ENCODE measurements around the gene KCNJ6. TPM values are rescaled to one million over a fixed set of nuclear protein-coding genes. Genes with fewer than 3 reads are reported as not detected.

KCNJ6 gene
- total and polyA plus RNA-seq, 4 donors, result 0.16 TPM; not detected in 3

- intact Hi-C loops (cut with DNase I), result no loop called here
- no peak overlapping the region for H3K4me3 ChIP-seq (ENCODE audit: low read length in 2 of 2)
- ATAC-seq (ENCODE audit: low FRiP score) (no peak), DNase-seq (no peak)
- no peaks in the 10 kb centered on the region for H3K9me3 ChIP-seq (ENCODE audit: control insufficient read depth, low read length)
- H3K27me3 ChIP-seq (ENCODE audit: control insufficient read depth in 1 of 2, insufficient read depth in 2 of 2, low read length in 1 of 2), result no peaks in the 10 kb centered on the region
- H3K4me1 ChIP-seq (ENCODE audit: control insufficient read depth in 1 of 2, insufficient read depth in 2 of 2, low read length in 2 of 2), result no peaks in the 10 kb centered on the region
- WGBS, 2 donors, result 76% methylated on average over 15 of the region's 15 CpGs
- no peaks in the 10 kb centered on the region for H3K36me3 ChIP-seq (ENCODE audit: control insufficient read depth in 1 of 2, insufficient read depth in 2 of 2, low read length in 1 of 2)
- no peak overlapping the region for H3K27ac ChIP-seq (ENCODE audit: low read depth in 1 of 2, low read length in 2 of 2)
These were observed 135.0 kb downstream of the KCNJ6 start for GRCh38 chr21:37780991-37781983.

DNA sequence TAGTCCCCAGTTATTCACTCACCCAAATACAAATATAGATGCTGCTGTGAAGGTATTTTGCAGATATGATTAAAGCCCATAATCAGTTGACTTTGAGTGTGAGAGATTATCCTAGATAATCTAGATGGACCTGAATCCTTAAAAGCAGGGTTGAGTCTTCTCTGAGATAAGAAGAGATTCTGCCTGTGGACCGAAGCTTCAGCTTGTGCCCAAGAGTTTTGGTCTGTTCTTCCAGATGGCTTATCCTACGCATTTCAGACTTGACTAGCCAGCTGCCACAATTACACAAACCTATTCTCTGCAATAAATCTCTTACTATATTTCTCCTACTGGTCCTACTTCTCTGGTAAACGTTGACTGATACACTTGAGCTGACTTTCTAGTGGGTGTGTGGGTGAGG, 145.1 kb downstream of the KCNJ6 start:
- H3K9me3 ChIP-seq (ENCODE audit: control insufficient read depth, low read length), result no peaks in the 10 kb centered on the region
- H3K36me3 ChIP-seq (ENCODE audit: control insufficient read depth in 1 of 2, insufficient read depth in 2 of 2, low read length in 1 of 2), result no peaks in the 10 kb centered on the region
- H3K27me3 ChIP-seq (ENCODE audit: control insufficient read depth in 1 of 2, insufficient read depth in 2 of 2, low read length in 1 of 2), result no peaks in the 10 kb centered on the region
- H3K4me1 ChIP-seq (ENCODE audit: control insufficient read depth in 1 of 2, insufficient read depth in 2 of 2, low read length in 2 of 2), result no peaks in the 10 kb centered on the region
- H3K27ac ChIP-seq (ENCODE audit: low read depth in 1 of 2, low read length in 2 of 2), result no peak overlapping the region
- intact Hi-C loops (cut with DNase I), result no loop called here
- WGBS, 2 donors, result 75 to 77% methylated on average over 3 of the region's 3 CpGs
- ATAC-seq (ENCODE audit: low FRiP score) (no peak), DNase-seq (no peak)
- no peak overlapping the region for H3K4me3 ChIP-seq (ENCODE audit: low read length in 2 of 2)

DNA sequence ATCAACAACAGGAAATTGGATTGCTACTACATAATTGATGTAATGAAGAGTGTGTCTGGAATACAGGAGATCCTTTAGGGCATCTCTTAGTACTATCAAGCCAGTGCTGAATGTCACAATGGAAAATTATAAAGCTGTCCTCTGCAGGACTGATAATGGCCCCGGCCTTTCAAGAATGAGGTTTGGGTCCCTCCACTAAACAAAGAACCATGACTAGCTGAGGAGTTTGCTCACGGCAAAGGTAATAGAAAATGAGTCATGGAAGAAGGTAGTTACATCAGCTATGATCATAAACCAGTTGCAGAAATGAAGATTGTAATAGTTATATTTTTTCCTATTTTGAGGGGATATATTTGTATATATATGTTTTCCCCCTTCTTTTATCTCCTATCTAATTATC, 145.8 kb downstream of the KCNJ6 start:
- Histone ChIP-seq H3K4me3 (ENCODE audit: low read length in 2 of 2) (no peak overlapping the region), H3K27me3 (ENCODE audit: control insufficient read depth in 1 of 2, insufficient read depth in 2 of 2, low read length in 1 of 2) (no peaks in the 10 kb centered on the region), H3K27ac (ENCODE audit: low read depth in 1 of 2, low read length in 2 of 2) (no peak overlapping the region), H3K9me3 (ENCODE audit: control insufficient read depth, low read length) (no peaks in the 10 kb centered on the region), H3K4me1 (ENCODE audit: control insufficient read depth in 1 of 2, insufficient read depth in 2 of 2, low read length in 2 of 2) (no peaks in the 10 kb centered on the region), H3K36me3 (ENCODE audit: control insufficient read depth in 1 of 2, insufficient read depth in 2 of 2, low read length in 1 of 2) (no peaks in the 10 kb centered on the region)
- intact Hi-C loops (cut with DNase I), result no loop called here
- no peak for DNase-seq
- no peak for ATAC-seq (ENCODE audit: low FRiP score)
- WGBS, 2 donors, result 78 to 89% methylated on average over 2 of the region's 2 CpGs

DNA sequence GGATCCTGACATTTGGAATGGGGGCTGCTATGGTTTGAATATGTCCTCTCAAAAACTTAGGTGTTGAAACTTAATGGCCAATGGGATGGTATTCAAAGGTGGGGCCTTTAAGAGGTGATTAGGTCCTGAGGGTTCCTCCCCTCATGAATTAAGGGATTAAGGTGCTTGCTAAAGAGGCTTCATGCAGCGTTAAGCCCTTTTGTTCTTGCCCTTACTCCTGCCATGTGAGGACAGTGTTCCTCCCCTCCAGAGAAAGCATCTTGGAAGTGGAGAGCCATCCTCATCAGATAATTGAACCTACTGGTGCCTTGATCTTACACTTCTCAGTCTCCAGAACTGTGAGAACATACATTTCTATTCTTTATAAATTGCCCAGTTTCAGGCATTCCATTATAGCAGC, 146.6 kb downstream of the KCNJ6 start:
- ATAC-seq (ENCODE audit: low FRiP score) (no peak), DNase-seq (no peak)
- intact Hi-C loops (cut with DNase I), result no loop called here
- Histone ChIP-seq H3K36me3 (ENCODE audit: control insufficient read depth in 1 of 2, insufficient read depth in 2 of 2, low read length in 1 of 2) (no peaks in the 10 kb centered on the region), H3K9me3 (ENCODE audit: control insufficient read depth, low read length) (no peaks in the 10 kb centered on the region), H3K4me1 (ENCODE audit: control insufficient read depth in 1 of 2, insufficient read depth in 2 of 2, low read length in 2 of 2) (no peaks in the 10 kb centered on the region), H3K27me3 (ENCODE audit: control insufficient read depth in 1 of 2, insufficient read depth in 2 of 2, low read length in 1 of 2) (no peaks in the 10 kb centered on the region), H3K4me3 (ENCODE audit: low read length in 2 of 2) (no peak overlapping the region), H3K27ac (ENCODE audit: low read depth in 1 of 2, low read length in 2 of 2) (no peak overlapping the region)
- 23 to 63% methylated on average over 1 of the region's 1 CpG for WGBS, 2 donors

DNA sequence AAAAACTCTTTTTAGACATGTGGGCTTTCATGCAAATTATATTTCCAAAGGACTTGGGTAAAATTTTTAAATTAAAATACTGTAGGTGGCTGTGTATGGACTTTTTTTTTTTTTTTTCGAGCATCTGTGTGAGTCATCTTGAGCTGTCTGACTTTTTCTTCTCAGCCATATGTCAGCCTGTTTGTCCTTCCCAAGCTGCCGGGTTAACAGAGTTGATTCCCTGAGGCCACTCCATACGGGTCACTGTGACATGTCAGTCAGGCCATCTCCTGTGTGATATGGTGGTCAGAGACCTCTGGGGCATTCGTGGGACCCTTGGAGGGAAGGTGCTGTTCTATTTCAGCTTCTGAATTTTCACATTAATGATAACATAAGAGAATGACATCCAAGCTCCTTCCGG, 148.3 kb downstream of the KCNJ6 start:
- intact Hi-C loops (cut with DNase I), result no loop called here
- ATAC-seq (ENCODE audit: low FRiP score), result no peak
- DNase-seq, result no peak
- Histone ChIP-seq H3K36me3 (ENCODE audit: control insufficient read depth in 1 of 2, insufficient read depth in 2 of 2, low read length in 1 of 2) (no peaks in the 10 kb centered on the region), H3K4me1 (ENCODE audit: control insufficient read depth in 1 of 2, insufficient read depth in 2 of 2, low read length in 2 of 2) (no peaks in the 10 kb centered on the region), H3K27ac (ENCODE audit: low read depth in 1 of 2, low read length in 2 of 2) (no peak overlapping the region), H3K27me3 (ENCODE audit: control insufficient read depth in 1 of 2, insufficient read depth in 2 of 2, low read length in 1 of 2) (no peaks in the 10 kb centered on the region), H3K4me3 (ENCODE audit: low read length in 2 of 2) (no peak overlapping the region), H3K9me3 (ENCODE audit: control insufficient read depth, low read length) (no peaks in the 10 kb centered on the region)
- WGBS, 2 donors, result 41 to 52% methylated on average over 5 of the region's 5 CpGs

DNA sequence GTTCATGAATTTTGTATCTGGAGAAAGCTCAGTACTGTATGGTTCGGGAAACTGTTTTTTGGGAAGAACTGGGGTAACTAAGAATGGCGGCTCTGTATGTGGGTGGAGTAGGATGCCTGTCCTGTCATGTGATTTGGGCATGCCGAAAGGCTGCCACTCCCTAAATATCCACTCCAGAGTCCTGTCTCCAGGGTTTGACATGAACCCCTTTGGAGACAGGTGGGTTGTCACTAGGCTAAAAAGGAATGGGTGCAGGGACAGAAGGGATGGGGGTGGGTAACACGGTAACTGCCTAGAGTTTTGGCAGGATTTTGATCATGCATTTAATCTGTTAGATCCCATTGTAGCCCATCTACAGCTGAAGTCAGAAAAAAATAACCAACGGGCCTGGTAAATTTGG, 150.1 kb downstream of the KCNJ6 start:
- DNase-seq, result no peak
- H3K36me3 ChIP-seq (ENCODE audit: control insufficient read depth in 1 of 2, insufficient read depth in 2 of 2, low read length in 1 of 2), result no peaks in the 10 kb centered on the region
- no peaks in the 10 kb centered on the region for H3K9me3 ChIP-seq (ENCODE audit: control insufficient read depth, low read length)
- no peaks in the 10 kb centered on the region for H3K4me1 ChIP-seq (ENCODE audit: control insufficient read depth in 1 of 2, insufficient read depth in 2 of 2, low read length in 2 of 2)
- no peaks in the 10 kb centered on the region for H3K27me3 ChIP-seq (ENCODE audit: control insufficient read depth in 1 of 2, insufficient read depth in 2 of 2, low read length in 1 of 2)
- intact Hi-C loops (cut with DNase I), result no loop called here
- no peak overlapping the region for H3K27ac ChIP-seq (ENCODE audit: low read depth in 1 of 2, low read length in 2 of 2)
- WGBS, 2 donors, result 81 to 88% methylated on average over 5 of the region's 5 CpGs
- ATAC-seq (ENCODE audit: low FRiP score), result no peak
- H3K4me3 ChIP-seq (ENCODE audit: low read length in 2 of 2), result no peak overlapping the region

- Histone ChIP-seq H3K27me3 (ENCODE audit: control insufficient read depth in 1 of 2, insufficient read depth in 2 of 2, low read length in 1 of 2) (no peaks in the 10 kb centered on the region), H3K4me3 (ENCODE audit: low read length in 2 of 2) (no peak overlapping the region), H3K36me3 (ENCODE audit: control insufficient read depth in 1 of 2, insufficient read depth in 2 of 2, low read length in 1 of 2) (no peaks in the 10 kb centered on the region), H3K4me1 (ENCODE audit: control insufficient read depth in 1 of 2, insufficient read depth in 2 of 2, low read length in 2 of 2) (no peaks in the 10 kb centered on the region), H3K9me3 (ENCODE audit: control insufficient read depth, low read length) (no peaks in the 10 kb centered on the region), H3K27ac (ENCODE audit: low read depth in 1 of 2, low read length in 2 of 2) (no peak overlapping the region)
- DNase-seq, result no peak
- no peak for ATAC-seq (ENCODE audit: low FRiP score)
- WGBS, 2 donors, result 86 to 91% methylated on average over 5 of the region's 5 CpGs
- intact Hi-C loops (cut with DNase I), result no loop called here
These were observed 150.9 kb downstream of the KCNJ6 start for GRCh38 chr21:37765221-37765900.

DNA sequence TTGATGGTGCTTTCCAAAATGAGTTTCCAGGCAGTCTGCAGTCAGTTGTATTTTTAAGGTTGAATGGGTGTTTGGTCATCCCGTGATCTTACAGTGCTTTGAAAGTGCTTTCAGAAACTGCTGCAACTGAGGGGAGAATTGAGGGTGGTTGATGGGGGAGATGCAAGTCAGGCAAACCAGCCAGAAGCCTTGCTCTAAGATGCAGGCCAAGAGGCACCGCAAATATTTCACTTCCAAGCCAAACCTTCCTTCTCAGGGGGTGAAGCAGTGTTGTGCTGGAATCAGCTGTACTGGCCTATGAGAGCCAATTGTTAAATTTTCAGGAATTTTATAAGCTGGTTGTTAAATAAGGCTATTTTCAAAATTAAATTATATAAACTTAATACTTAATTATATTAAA, 151.6 kb downstream of the KCNJ6 start:
- H3K27me3 ChIP-seq (ENCODE audit: control insufficient read depth in 1 of 2, insufficient read depth in 2 of 2, low read length in 1 of 2), result no peaks in the 10 kb centered on the region
- H3K27ac ChIP-seq (ENCODE audit: low read depth in 1 of 2, low read length in 2 of 2), result no peak overlapping the region
- no peaks in the 10 kb centered on the region for H3K9me3 ChIP-seq (ENCODE audit: control insufficient read depth, low read length)
- WGBS, 2 donors, result 56 to 75% methylated on average over 2 of the region's 2 CpGs
- no peaks in the 10 kb centered on the region for H3K36me3 ChIP-seq (ENCODE audit: control insufficient read depth in 1 of 2, insufficient read depth in 2 of 2, low read length in 1 of 2)
- no peak for DNase-seq
- no peak for ATAC-seq (ENCODE audit: low FRiP score)
- H3K4me1 ChIP-seq (ENCODE audit: control insufficient read depth in 1 of 2, insufficient read depth in 2 of 2, low read length in 2 of 2), result no peaks in the 10 kb centered on the region
- H3K4me3 ChIP-seq (ENCODE audit: low read length in 2 of 2), result no peak overlapping the region
- intact Hi-C loops (cut with DNase I), result no loop called here

DNA sequence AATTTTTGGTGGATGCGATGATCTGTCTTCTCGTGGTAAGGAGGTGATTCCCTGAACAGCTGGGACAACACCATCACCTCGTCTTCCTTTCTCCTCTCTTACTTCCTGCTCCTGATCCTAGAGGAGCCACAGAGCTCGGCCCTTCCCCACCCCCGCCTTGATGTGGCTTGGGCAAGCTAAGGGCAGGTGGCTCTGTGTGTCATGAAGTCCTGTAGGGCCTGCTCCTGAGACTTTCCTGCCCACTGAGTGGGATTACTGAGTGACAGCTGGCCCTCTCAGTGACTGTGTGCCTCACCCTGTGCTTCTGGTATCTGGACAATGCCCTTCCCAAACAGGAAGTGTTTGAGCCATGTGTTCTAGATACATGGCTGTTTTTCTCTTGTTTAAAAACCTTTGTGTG, 153.0 kb downstream of the KCNJ6 start:
- intact Hi-C loops (cut with DNase I), result no loop called here
- DNase-seq (no peak), ATAC-seq (ENCODE audit: low FRiP score) (no peak)
- H3K27ac ChIP-seq (ENCODE audit: low read depth in 1 of 2, low read length in 2 of 2), result no peak overlapping the region
- H3K4me1 ChIP-seq (ENCODE audit: control insufficient read depth in 1 of 2, insufficient read depth in 2 of 2, low read length in 2 of 2), result no peaks in the 10 kb centered on the region
- no peaks in the 10 kb centered on the region for H3K27me3 ChIP-seq (ENCODE audit: control insufficient read depth in 1 of 2, insufficient read depth in 2 of 2, low read length in 1 of 2)
- WGBS, 2 donors, result 86 to 89% methylated on average over 5 of the region's 5 CpGs
- H3K36me3 ChIP-seq (ENCODE audit: control insufficient read depth in 1 of 2, insufficient read depth in 2 of 2, low read length in 1 of 2), result no peaks in the 10 kb centered on the region
- no peak overlapping the region for H3K4me3 ChIP-seq (ENCODE audit: low read length in 2 of 2)
- H3K9me3 ChIP-seq (ENCODE audit: control insufficient read depth, low read length), result no peaks in the 10 kb centered on the region

Measured in aorta (tissue), 5 donors.